DND-41 (cell line): ENCODE results near the gene NYAP2.

Experiments
- ATAC-seq: fragments of 200-7000 bp; cut with Tn5 transposase; 3 replicates; pipeline ENCODE4 v1.9.1; 2021; ENCODE audit warnings: low read depth; ENCODE audit not compliant: insufficient read depth
- DNase-seq: peaks from one replicate; pipeline ENCODE4 v3.0.0-alpha.2; 2020
- H2AFZ ChIP-seq: 2 replicates; pipeline ENCODE4 v1.6.0; 2012; ENCODE audit warnings: low read depth, low read length
- H3K27ac ChIP-seq: 2 replicates; pipeline ENCODE4 v1.5.1; 2012; ENCODE audit warnings: low read length, inconsistent platforms
- H3K27me3 ChIP-seq: fragments of 200-600 bp; sonication (generic); 2 replicates; pipeline ENCODE4 v1.6.0; 2012; ENCODE audit warnings: low read length, mild to moderate bottlenecking, inconsistent platforms; ENCODE audit not compliant: insufficient read depth, poor library complexity
- H3K36me3 ChIP-seq: 2 replicates; pipeline ENCODE4 v1.5.1; 2012; ENCODE audit warnings: low read length, inconsistent platforms; ENCODE audit not compliant: insufficient read depth
- H3K4me1 ChIP-seq: 2 replicates; pipeline ENCODE4 v1.5.1; 2012; ENCODE audit warnings: mild to moderate bottlenecking, low read length; ENCODE audit not compliant: insufficient read depth
- H3K4me2 ChIP-seq: 2 replicates; pipeline ENCODE4 v1.6.0; 2012; ENCODE audit warnings: mild to moderate bottlenecking, moderate library complexity, low read length, inconsistent platforms; ENCODE audit not compliant: insufficient read depth
- H3K4me3 ChIP-seq, 2 experiments: fragments of 200-600 bp in 1 of 2; shearing (Covaris generic) in 1 of 2; 2 replicates each; pipeline ENCODE4 v1.5.1; 2012 to 2016; ENCODE audit warnings: inconsistent platforms in 2 of 2, low read length in 2 of 2, mild to moderate bottlenecking in 2 of 2, low read depth in 1 of 2, moderate library complexity in 1 of 2
- H3K79me2 ChIP-seq: 2 replicates; pipeline ENCODE4 v1.6.0; 2012; ENCODE audit warnings: low read length, inconsistent platforms; ENCODE audit not compliant: insufficient read depth
- H3K9ac ChIP-seq: 2 replicates; pipeline ENCODE4 v1.6.0; 2012; ENCODE audit warnings: low read depth, mild to moderate bottlenecking, inconsistent platforms, low read length, moderate library complexity
- H3K9me3 ChIP-seq: 2 replicates; pipeline ENCODE4 v1.5.1; 2012; ENCODE audit warnings: low read length, moderate library complexity, mild to moderate bottlenecking, inconsistent platforms; ENCODE audit not compliant: insufficient read depth, severe bottlenecking
- H4K20me1 ChIP-seq: 2 replicates; pipeline ENCODE4 v1.6.0; 2012; ENCODE audit warnings: low read length; ENCODE audit not compliant: insufficient read depth
- CTCF ChIP-seq: IDR thresholded peaks from 2 replicates; pipeline ENCODE4 v1.5.1; 2012; ENCODE audit warnings: borderline replicate concordance, low read length, moderate library complexity, mild to moderate bottlenecking; ENCODE audit not compliant: poor library complexity, severe bottlenecking; ENCODE audit errors: extremely low read depth
- EZH2 ChIP-seq: IDR thresholded peaks from 3 replicates; pipeline ENCODE4 v1.6.1; 2012; ENCODE audit warnings: borderline replicate concordance, low read depth, mild to moderate bottlenecking, moderate library complexity, low read length, inconsistent platforms; ENCODE audit not compliant: severe bottlenecking

The NYAP2 gene

GRCh38 chr2:225574582-225575138 is 175.2 kb downstream of the NYAP2 start:
- no peak overlapping the region for H3K9ac ChIP-seq
- no peak for DNase-seq
- H3K79me2 ChIP-seq: no peaks in the 10 kb centered on the region
- no peaks in the 10 kb centered on the region for H4K20me1 ChIP-seq
- no peaks in the 10 kb centered on the region for H3K4me1 ChIP-seq
- no peak overlapping the region for H3K4me3 ChIP-seq
- H3K36me3 ChIP-seq: no peaks in the 10 kb centered on the region
- no peaks in the 10 kb centered on the region for H3K27me3 ChIP-seq
- no peaks in the 10 kb centered on the region for H3K9me3 ChIP-seq
- H3K4me2 ChIP-seq: no peak overlapping the region
- TF ChIP-seq EZH2: no peak
- no peak for TF ChIP-seq CTCF
- H3K27ac ChIP-seq: no peak overlapping the region
- ATAC-seq: no peak
- no peak overlapping the region for H2AFZ ChIP-seq

- TF ChIP-seq CTCF (no peak), EZH2 (no peak)
- Histone ChIP-seq H3K27ac (no peak overlapping the region), H3K9ac (no peak overlapping the region), H3K36me3 (no peaks in the 10 kb centered on the region), H3K4me1 (no peaks in the 10 kb centered on the region), H3K27me3 (no peaks in the 10 kb centered on the region), H2AFZ (no peak overlapping the region), H3K4me2 (no peak overlapping the region), H3K79me2 (no peaks in the 10 kb centered on the region), H3K9me3 (no peaks in the 10 kb centered on the region), H4K20me1 (no peaks in the 10 kb centered on the region), H3K4me3 (no peak overlapping the region)
- no peak for ATAC-seq
- no peak for DNase-seq
Observed at GRCh38 chr2:225581135-225581534, 181.6 kb downstream of the NYAP2 start.

- DNase-seq: no peak
- no peak overlapping the region for H3K9ac ChIP-seq
- no peaks in the 10 kb centered on the region for H3K27me3 ChIP-seq
- H3K79me2 ChIP-seq: no peaks in the 10 kb centered on the region
- H3K4me3 ChIP-seq: no peak overlapping the region
- no peak overlapping the region for H3K4me2 ChIP-seq
- H4K20me1 ChIP-seq: no peaks in the 10 kb centered on the region
- ATAC-seq: no peak
- no peaks in the 10 kb centered on the region for H3K4me1 ChIP-seq
- no peaks in the 10 kb centered on the region for H3K36me3 ChIP-seq
- no peak overlapping the region for H3K27ac ChIP-seq
- TF ChIP-seq EZH2 (no peak), CTCF (no peak)
- no peak overlapping the region for H2AFZ ChIP-seq
- no peaks in the 10 kb centered on the region for H3K9me3 ChIP-seq
Observed at GRCh38 chr2:225581906-225582305, 182.4 kb downstream of the NYAP2 start.
